ENCODE measurements around the gene ASTN2.

GRCh38 chr9:117343427-117343826 is 71.4 kb downstream of the ASTN2 start:
- TF ChIP-seq, protein P1, sequence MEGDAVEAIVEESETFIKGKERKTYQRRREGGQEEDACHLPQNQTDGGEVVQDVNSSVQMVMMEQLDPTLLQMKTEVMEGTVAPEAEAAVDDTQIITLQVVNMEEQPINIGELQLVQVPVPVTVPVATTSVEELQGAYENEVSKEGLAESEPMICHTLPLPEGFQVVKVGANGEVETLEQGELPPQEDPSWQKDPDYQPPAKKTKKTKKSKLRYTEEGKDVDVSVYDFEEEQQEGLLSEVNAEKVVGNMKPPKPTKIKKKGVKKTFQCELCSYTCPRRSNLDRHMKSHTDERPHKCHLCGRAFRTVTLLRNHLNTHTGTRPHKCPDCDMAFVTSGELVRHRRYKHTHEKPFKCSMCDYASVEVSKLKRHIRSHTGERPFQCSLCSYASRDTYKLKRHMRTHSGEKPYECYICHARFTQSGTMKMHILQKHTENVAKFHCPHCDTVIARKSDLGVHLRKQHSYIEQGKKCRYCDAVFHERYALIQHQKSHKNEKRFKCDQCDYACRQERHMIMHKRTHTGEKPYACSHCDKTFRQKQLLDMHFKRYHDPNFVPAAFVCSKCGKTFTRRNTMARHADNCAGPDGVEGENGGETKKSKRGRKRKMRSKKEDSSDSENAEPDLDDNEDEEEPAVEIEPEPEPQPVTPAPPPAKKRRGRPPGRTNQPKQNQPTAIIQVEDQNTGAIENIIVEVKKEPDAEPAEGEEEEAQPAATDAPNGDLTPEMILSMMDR (IDR thresholded peaks at IDR 0.05): no peak
- TF ChIP-seq POLR2AphosphoS2 (conservative IDR thresholded peaks at IDR 0.05; ENCODE audit: low read length): no peak
- TF ChIP-seq POLR2A (IDR thresholded peaks at IDR 0.05; ENCODE audit: low read length): no peak
- no peak for TF ChIP-seq BHLHE40 (IDR thresholded peaks at IDR 0.05; ENCODE audit: low read depth, low read length)
- TF ChIP-seq EP300 (IDR thresholded peaks at IDR 0.05): no peak
- TF ChIP-seq, protein P2, sequence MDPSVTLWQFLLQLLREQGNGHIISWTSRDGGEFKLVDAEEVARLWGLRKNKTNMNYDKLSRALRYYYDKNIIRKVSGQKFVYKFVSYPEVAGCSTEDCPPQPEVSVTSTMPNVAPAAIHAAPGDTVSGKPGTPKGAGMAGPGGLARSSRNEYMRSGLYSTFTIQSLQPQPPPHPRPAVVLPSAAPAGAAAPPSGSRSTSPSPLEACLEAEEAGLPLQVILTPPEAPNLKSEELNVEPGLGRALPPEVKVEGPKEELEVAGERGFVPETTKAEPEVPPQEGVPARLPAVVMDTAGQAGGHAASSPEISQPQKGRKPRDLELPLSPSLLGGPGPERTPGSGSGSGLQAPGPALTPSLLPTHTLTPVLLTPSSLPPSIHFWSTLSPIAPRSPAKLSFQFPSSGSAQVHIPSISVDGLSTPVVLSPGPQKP (IDR thresholded peaks at IDR 0.05; ENCODE audit: low read depth, low read length): no peak
- TF ChIP-seq, protein P3, sequence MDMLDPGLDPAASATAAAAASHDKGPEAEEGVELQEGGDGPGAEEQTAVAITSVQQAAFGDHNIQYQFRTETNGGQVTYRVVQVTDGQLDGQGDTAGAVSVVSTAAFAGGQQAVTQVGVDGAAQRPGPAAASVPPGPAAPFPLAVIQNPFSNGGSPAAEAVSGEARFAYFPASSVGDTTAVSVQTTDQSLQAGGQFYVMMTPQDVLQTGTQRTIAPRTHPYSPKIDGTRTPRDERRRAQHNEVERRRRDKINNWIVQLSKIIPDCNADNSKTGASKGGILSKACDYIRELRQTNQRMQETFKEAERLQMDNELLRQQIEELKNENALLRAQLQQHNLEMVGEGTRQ (IDR thresholded peaks at IDR 0.05): no peak
- TF ChIP-seq E2F6 (IDR thresholded peaks at IDR 0.05; ENCODE audit: borderline replicate concordance, low read depth): no peak
